ENCODE data around the gene PFKL. TPM values are rescaled to one million over a fixed set of nuclear protein-coding genes. Genes with fewer than 3 reads are reported as not detected.

The PFKL gene
- total and polyA plus RNA-seq, 2 experiments from 2014 or later, result 40.3 to 106 TPM

DNA sequence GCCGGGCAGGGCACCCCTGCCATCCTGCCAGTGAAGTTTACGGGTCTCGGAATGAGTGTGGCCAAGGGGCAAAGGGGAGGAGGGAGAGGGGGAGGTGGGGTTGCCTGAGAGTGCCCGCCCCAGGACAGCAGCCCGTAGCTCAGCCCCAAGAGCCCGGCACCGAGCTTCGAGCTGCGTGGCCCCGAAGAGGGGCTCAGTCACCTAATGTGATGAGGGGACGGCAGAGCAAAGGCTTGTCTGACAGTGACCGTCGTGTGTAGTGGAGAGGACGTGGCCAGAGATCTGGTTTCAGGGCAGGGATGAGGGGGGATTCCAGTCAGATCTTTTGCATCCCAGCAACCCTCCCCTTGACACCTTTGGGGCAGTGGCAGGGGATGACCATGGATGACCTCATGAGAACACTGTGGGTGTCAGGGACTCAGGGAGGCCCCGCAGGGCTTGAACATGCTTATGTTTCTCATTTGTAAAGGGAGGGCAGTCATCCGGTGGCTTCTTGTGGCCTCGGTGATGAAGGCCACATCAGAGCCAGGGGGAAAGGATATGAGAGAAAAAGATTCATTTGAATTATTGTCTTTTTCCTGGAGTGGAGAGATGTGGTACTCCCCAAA, 52.5 kb downstream of the PFKL start (continued):
- TF ChIP-seq ZNF462 (CRISPR knock-in tag; IDR thresholded peaks at IDR 0.05) (no peak), CREB1 (CRISPR knock-in tag; IDR thresholded peaks at IDR 0.05; ENCODE audit: low read depth) (no peak), STAT1 (IDR thresholded peaks at IDR 0.05; ENCODE audit: unreplicated experiment) (no peak)

DNA sequence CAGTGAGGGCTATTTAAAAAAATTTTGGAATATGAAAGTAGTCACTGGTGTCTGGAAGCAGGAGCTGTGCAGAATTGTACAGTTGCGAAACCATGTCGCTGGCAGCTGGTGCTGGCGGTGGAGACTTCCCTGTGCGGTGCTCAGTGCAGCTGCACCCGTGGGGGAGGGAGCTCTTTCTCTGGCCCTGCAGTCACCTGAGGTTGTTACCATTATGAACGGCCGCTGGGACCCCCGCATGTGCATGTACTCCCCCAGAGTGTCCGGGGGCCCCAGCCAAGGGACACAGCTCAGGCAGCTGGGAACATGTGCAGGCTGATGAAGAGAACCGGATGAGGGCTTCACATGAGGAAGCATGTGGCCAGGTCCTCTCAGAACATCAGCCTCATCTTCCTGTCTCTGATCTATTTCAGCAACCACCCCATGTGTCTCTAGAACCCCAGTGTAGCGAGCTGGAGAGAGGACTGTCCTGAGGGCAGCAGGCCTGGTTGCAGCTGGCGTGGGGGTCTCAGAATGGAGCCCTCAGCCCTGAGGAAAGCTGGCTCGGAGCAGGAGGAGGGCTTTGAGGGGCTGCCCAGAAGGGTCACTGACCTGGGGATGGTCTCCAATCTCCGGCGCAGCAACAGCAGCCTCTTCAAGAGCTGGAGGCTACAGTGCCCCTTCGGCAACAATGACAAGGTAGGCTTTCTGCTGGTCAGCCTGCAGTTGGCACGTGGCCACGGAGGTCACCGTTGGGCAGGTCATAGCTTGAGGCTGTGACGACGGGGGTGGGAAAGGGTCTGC, 53.5 kb downstream of the PFKL start, which contains the start of gene TRPM2:
TRPM2 (plus strand) TSS at position 431 of the 780 bp plus-strand sequence; CDS start at position 511, 80 bp downstream.
- Histone ChIP-seq H2AFZ (no peak within 1 kb of the TSS), H3K27ac (ENCODE audit: low read depth) (no peak within 1 kb of the TSS), H3K4me1 (ENCODE audit: insufficient read depth) (no peaks in the 10 kb centered on the region; the same call in 1 of the 2 replicates), H3K4me3 (no peak within 1 kb of the TSS), H3K36me3 (ENCODE audit: insufficient read depth) (no peaks in the 10 kb centered on the region), H3K79me2 (replicated peaks; ENCODE audit: insufficient read depth) (no peaks in the 10 kb centered on the region), H3K27me3 (ENCODE audit: insufficient read depth) (peaks cover 33% of the 10 kb centered on the region), H4K20me1 (replicated peaks; ENCODE audit: insufficient read depth) (no peaks in the 10 kb centered on the region), H3K4me2 (no peak within 1 kb of the TSS), H3K9me2 (ENCODE audit: insufficient read depth) (no peaks in the 10 kb centered on the region), H3F3A (replicated peaks; ENCODE audit: low read depth) (no peaks in the 10 kb centered on the region)
- Mint-ChIP-seq H3K27ac (no peak within 1 kb of the TSS), H3K4me3 (no peak within 1 kb of the TSS), H3K36me3 (ENCODE audit: low read depth) (no peaks in the 10 kb centered on the region), H3K9me3 (no peaks in the 10 kb centered on the region), H3K27me3 (ENCODE audit: insufficient read depth, low read depth, poor library complexity) (peaks cover 33% of the 10 kb centered on the region), H3K4me1 (no peaks in the 10 kb centered on the region; the same call in 2 of the 3 replicates)
- no peak for ATAC-seq
- DNase-seq (ENCODE audit: low spot score), result no peak
- TF ChIP-seq, protein P1, sequence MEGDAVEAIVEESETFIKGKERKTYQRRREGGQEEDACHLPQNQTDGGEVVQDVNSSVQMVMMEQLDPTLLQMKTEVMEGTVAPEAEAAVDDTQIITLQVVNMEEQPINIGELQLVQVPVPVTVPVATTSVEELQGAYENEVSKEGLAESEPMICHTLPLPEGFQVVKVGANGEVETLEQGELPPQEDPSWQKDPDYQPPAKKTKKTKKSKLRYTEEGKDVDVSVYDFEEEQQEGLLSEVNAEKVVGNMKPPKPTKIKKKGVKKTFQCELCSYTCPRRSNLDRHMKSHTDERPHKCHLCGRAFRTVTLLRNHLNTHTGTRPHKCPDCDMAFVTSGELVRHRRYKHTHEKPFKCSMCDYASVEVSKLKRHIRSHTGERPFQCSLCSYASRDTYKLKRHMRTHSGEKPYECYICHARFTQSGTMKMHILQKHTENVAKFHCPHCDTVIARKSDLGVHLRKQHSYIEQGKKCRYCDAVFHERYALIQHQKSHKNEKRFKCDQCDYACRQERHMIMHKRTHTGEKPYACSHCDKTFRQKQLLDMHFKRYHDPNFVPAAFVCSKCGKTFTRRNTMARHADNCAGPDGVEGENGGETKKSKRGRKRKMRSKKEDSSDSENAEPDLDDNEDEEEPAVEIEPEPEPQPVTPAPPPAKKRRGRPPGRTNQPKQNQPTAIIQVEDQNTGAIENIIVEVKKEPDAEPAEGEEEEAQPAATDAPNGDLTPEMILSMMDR (conservative IDR thresholded peaks at IDR 0.05; ENCODE audit: low read depth in 2 of 2), result no peak
- TF ChIP-seq ETS1 (IDR thresholded peaks at IDR 0.05) (no peak), EZH2 (IDR thresholded peaks at IDR 0.05; ENCODE audit: low read depth, unreplicated experiment) (no peak)
